Right lobe of liver (tissue), 6 donors: Measurements from ENCODE around the gene COX7A2L. TPM values are rescaled to one million over a fixed set of nuclear protein-coding genes. Genes with fewer than 3 reads are reported as not detected.
A peak's percentile ranks its signal among the peaks of the same experiment; 100 is the strongest.

Experiments used
- ATAC-seq, 4 donors: fragments of 200-7000 bp; cut with Tn5 transposase; one replicate each; pipeline ENCODE4 v1.9.1; 2020; ENCODE audit warnings: mild to moderate bottlenecking in 4 of 4, moderate library complexity in 4 of 4
- DNase-seq, 3 donors: peaks; one replicate each; pipeline ENCODE4 v3.0.0-alpha.2; 2020
- H3K27ac ChIP-seq, 3 donors: fragments of 200-600 bp; one replicate each; pipeline ENCODE4 v1.8.0; 2022
- H3K27me3 ChIP-seq, 2 donors: fragments of 200-600 bp; one replicate each; pipeline ENCODE4 v1.8.0; 2022
- H3K36me3 ChIP-seq, 4 donors: fragments of 200-600 bp; sonication (generic) in 1 of 4; one replicate each; pipeline versions ENCODE4 v1.5.1 to v1.8.0; 2017 to 2022; ENCODE audit warnings: control low read depth in 1 of 4
- H3K4me1 ChIP-seq, 4 donors: fragments of 200-600 bp; sonication (generic) in 1 of 4; one replicate each; pipeline versions ENCODE4 v1.5.1 to v1.8.0; 2017 to 2022; ENCODE audit warnings: control low read depth in 1 of 4
- H3K4me3 ChIP-seq, 3 donors: fragments of 200-600 bp; one replicate each; pipeline ENCODE4 v1.8.0; 2022
- H3K9me3 ChIP-seq, 4 donors: fragments of 200-600 bp; sonication (generic) in 1 of 4; one replicate each; pipeline versions ENCODE4 v1.5.1 to v1.8.0; 2017 to 2022; ENCODE audit warnings: control low read depth in 1 of 4
- CTCF ChIP-seq, 4 donors: fragments of 200-600 bp in 3 of 4; fragments of 450-650 bp in 1 of 4; IDR thresholded peaks; one replicate each; pipeline versions ENCODE4 v1.5.1 to v1.8.0; 2016 to 2022; ENCODE audit warnings: antibody characterized with exemption in 4 of 4, mild to moderate bottlenecking in 2 of 4
- POLR2A ChIP-seq: fragments of 450-650 bp; IDR thresholded peaks from one replicate; pipeline ENCODE4 v1.6.1; 2017; ENCODE audit warnings: antibody characterized with exemption, mild to moderate bottlenecking
- WGBS: methylation state at CpG from one replicate; pipeline ENCODE4 v1.1.6; 2018; ENCODE audit warnings: low coverage, low lambda C conversion rate; ENCODE audit not compliant: insufficient coverage; ENCODE audit errors: missing lambda C conversion rate; 5-methylcytosine and 5-hydroxymethylcytosine counted together
- intact Hi-C, 2 donors: fragments of 100-400 bp; cut with DNase I; formaldehyde crosslinking; loops; one replicate each; pipeline versions ENCODE4 v1.11.2 to v1.14.1; 2022
- long read RNA-seq: library from polyadenylated mRNA; unstranded; transcript quantifications from one replicate; pipeline ENCODE4 v2.0.0, GENCODE V29; 2019
- total RNA-seq, 6 experiments: library from RNA; depleted of rRNA in 2 of 6; stranded (reverse); fragments of >200 nt in 2 of 6; fragmentation: NEBNext Ultra II Directional in 3 of 6; extraction: Animal tissue kit (Norgen Biotek cat#: 25700) in 3 of 6; gene quantifications; one replicate each; pipeline versions ENCODE4 v1.1.0 to v1.2.4, GENCODE V29; 2016 to 2023
- donor health status: DM: no; HTN: yes; CAD: no.
- donor health status: DM: no; HTN: no; CAD: no.
- donor health status: DM: no; HTN: no; CAD: no.
- donor health status: DM: no; HTN: yes; CAD: no.
- donor health status: DM: no; HTN: yes; CAD: no.

The COX7A2L gene
- 10 to 100 TPM; 37.5 to 97.0 (median 57.6) TPM for total RNA-seq
- long read RNA-seq, transcript COX7A2L-201 (3 exons, 1,112 nt): major isoform, 30 of 34 reads
- long read RNA-seq, partial matches to known transcripts: 0 of 34 reads
- long read RNA-seq, other reads (novel, unspliced or antisense): 4 of 34 reads

- peak within 1 kb of the TSS; percentile 96 to 97 (median 96) for H3K27ac ChIP-seq
- H3K27me3 ChIP-seq: no peaks in the 10 kb centered on the region
- peak within 1 kb of the TSS; percentile 77 to 95 (median 92) for H3K4me3 ChIP-seq
- WGBS: 0% methylated on average over 11 of the region's 61 CpGs
- no peaks in the 10 kb centered on the region for H3K36me3 ChIP-seq
- no peaks in the 10 kb centered on the region for H3K9me3 ChIP-seq
- TF ChIP-seq CTCF (IDR thresholded peaks at IDR 0.05) (peak; percentile 3 to 49 (median 34)), POLR2A (peak; percentile 76)
- ATAC-seq (peak; percentile 95 to 98 (median 96)), DNase-seq (peak; percentile 98 to 99 (median 99))
- peaks cover 0 to 32% (median 9%) of the 10 kb centered on the region in 4 donors for H3K4me1 ChIP-seq
- intact Hi-C loops: no loop called here
Measured at GRCh38 chr2:42360890-42361727, at the start of gene COX7A2L. COX7A2L (minus strand) TSS chr2:42361217; CDS start chr2:42361161, 56 bp downstream.

GRCh38 chr2:42408009-42408408 is 47.0 kb upstream of the COX7A2L start:
- Histone ChIP-seq H3K36me3 (no peaks in the 10 kb centered on the region), H3K27ac (no peak overlapping the region), H3K27me3 (no peaks in the 10 kb centered on the region), H3K9me3 (no peaks in the 10 kb centered on the region), H3K4me1 (no peaks in the 10 kb centered on the region), H3K4me3 (no peak overlapping the region)
- ATAC-seq (peak in 1 of 4 donors; percentile 19), DNase-seq (no peak)
- no peak for TF ChIP-seq CTCF (IDR thresholded peaks at IDR 0.05)
- no peak for TF ChIP-seq POLR2A
- intact Hi-C loops: no loop called here
- 81% methylated on average over 3 of the region's 8 CpGs for WGBS

GRCh38 chr2:42407476-42407875 is 46.5 kb upstream of the COX7A2L start:
- H3K9me3 ChIP-seq: no peaks in the 10 kb centered on the region
- H3K36me3 ChIP-seq: no peaks in the 10 kb centered on the region
- no CpG with 5 or more reads among the region's 6 CpGs for WGBS
- H3K4me1 ChIP-seq: no peaks in the 10 kb centered on the region
- TF ChIP-seq POLR2A (no peak), CTCF (IDR thresholded peaks at IDR 0.05) (no peak)
- H3K27me3 ChIP-seq: no peaks in the 10 kb centered on the region
- no peak overlapping the region for H3K4me3 ChIP-seq
- no peak for DNase-seq
- ATAC-seq: peak in 1 of 4 donors; percentile 16
- no peak overlapping the region for H3K27ac ChIP-seq
- intact Hi-C loops: no loop called here

DNA sequence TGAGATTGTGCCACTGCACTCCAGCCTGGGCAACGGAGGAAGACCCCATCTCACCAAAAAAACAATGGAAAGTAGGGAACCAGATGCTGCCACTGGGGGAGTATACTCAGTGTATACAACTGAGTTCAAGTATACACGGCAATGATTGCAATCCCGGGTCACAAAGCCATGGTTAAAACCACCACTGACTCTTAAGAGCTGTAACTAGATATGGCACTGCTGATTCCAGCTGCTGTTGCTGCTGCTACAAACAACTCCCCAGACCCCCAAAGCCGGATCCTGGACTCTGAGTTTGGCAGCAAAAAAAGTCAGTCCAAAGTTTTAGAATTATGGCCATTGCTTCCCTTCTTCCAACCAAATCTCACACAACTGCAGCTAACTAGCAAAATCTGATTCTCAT is 43.7 kb upstream of the COX7A2L start:
- Histone ChIP-seq H3K4me1 (no peaks in the 10 kb centered on the region), H3K27ac (no peak overlapping the region), H3K36me3 (no peaks in the 10 kb centered on the region), H3K9me3 (no peaks in the 10 kb centered on the region), H3K4me3 (no peak overlapping the region), H3K27me3 (no peaks in the 10 kb centered on the region)
- TF ChIP-seq POLR2A (no peak), CTCF (IDR thresholded peaks at IDR 0.05) (no peak)
- intact Hi-C loops: no loop called here
- ATAC-seq (no peak), DNase-seq (no peak)
- 90% methylated on average over 2 of the region's 4 CpGs for WGBS
